Activated CD8-positive, alpha-beta memory T cell treated with anti-CD3 and anti-CD28 coated beads, Interleukin-2, amount 50 U/mL, for 1 hour (primary cell): ENCODE measurements around the gene ESPN.
"Not testable (repeated sequence)": the region's sequence is repeated elsewhere in the genome, so short reads cannot be mapped to it uniquely, and the experiment has no call there.

Source experiments
- DNase-seq: peaks from one replicate; pipeline ENCODE4 v3.0.0-alpha.2; 2020; ENCODE audit errors: extremely low read depth

ESPN gene

GRCh38 chr1:6428453-6428852 lies 3.9 kb downstream of the ESPN start:
- not testable (repeated sequence) for DNase-seq

- DNase-seq, result not testable (repeated sequence)
Observed at GRCh38 chr1:6429660-6430411, 5.3 kb downstream of the ESPN start.

GRCh38 chr1:6431645-6432579 lies 7.3 kb downstream of the ESPN start:
- DNase-seq, result not testable (repeated sequence)

- DNase-seq, result no peak
Observed at GRCh38 chr1:6434186-6434585, 9.6 kb downstream of the ESPN start.

- DNase-seq, result no peak
Observed at GRCh38 chr1:6435129-6435528, 10.6 kb downstream of the ESPN start.

GRCh38 chr1:6435547-6435946 lies 11.0 kb downstream of the ESPN start:
- DNase-seq, result no peak

GRCh38 chr1:6436277-6436676 lies 11.7 kb downstream of the ESPN start:
- DNase-seq, result not testable (repeated sequence)

- not testable (repeated sequence) for DNase-seq
Observed at GRCh38 chr1:6437012-6437700, 12.6 kb downstream of the ESPN start.

GRCh38 chr1:6438047-6438525 lies 13.5 kb downstream of the ESPN start:
- DNase-seq, result no peak

- DNase-seq, result peak; percentile 30
Observed at GRCh38 chr1:6440198-6441126, 15.9 kb downstream of the ESPN start.

- no peak for DNase-seq
Observed at GRCh38 chr1:6441586-6441985, 17.0 kb downstream of the ESPN start.

GRCh38 chr1:6443339-6444115 lies 19.0 kb downstream of the ESPN start:
- DNase-seq, result no peak

- no peak for DNase-seq
Observed at GRCh38 chr1:6444377-6444776, 19.8 kb downstream of the ESPN start.

GRCh38 chr1:6445062-6445763 lies 20.6 kb downstream of the ESPN start:
- no peak for DNase-seq

- DNase-seq, result not testable (repeated sequence)
Observed at GRCh38 chr1:6445929-6446328, 21.4 kb downstream of the ESPN start.

- DNase-seq, result no peak
Observed at GRCh38 chr1:6446665-6447015, 22.1 kb downstream of the ESPN start.

- DNase-seq, result no peak
Observed at GRCh38 chr1:6447016-6447817, 22.6 kb downstream of the ESPN start.

GRCh38 chr1:6447818-6448748 lies 23.5 kb downstream of the ESPN start:
- DNase-seq, result no peak
